Fibroblast of skin of right biceps (primary cell): ENCODE results near the gene KRTCAP3.
"Not testable (repeated sequence)": the region's sequence is repeated elsewhere in the genome, so short reads cannot be mapped to it uniquely, and the experiment has no call there.

Source experiments
- DNase-seq: peaks from one replicate; pipeline ENCODE4 v3.0.0-alpha.2; 2013

Gene KRTCAP3

GRCh38 chr2:27441958-27442919 lies at the start of gene KRTCAP3:
Gene KRTCAP3 (plus strand): TSS chr2:27442381. CDS start chr2:27442413, 32 bp downstream.
- no peak for DNase-seq

GRCh38 chr2:27393225-27393624 lies 49.0 kb upstream of the KRTCAP3 start:
- DNase-seq, result no peak

GRCh38 chr2:27398962-27399361 lies 43.2 kb upstream of the KRTCAP3 start:
- DNase-seq, result no peak

GRCh38 chr2:27400348-27401135 lies 41.6 kb upstream of the KRTCAP3 start:
- no peak for DNase-seq

GRCh38 chr2:27407798-27408491 lies 34.2 kb upstream of the KRTCAP3 start:
- peak; percentile 61 for DNase-seq

GRCh38 chr2:27408601-27409320 lies 33.4 kb upstream of the KRTCAP3 start:
- no peak for DNase-seq

GRCh38 chr2:27409321-27410073 lies 32.7 kb upstream of the KRTCAP3 start, which contains the start of gene PPM1G:
Gene PPM1G (minus strand): TSS chr2:27409591. CDS start chr2:27409422, 169 bp downstream.
- peak; percentile 93 for DNase-seq

GRCh38 chr2:27412419-27413152 lies 29.6 kb upstream of the KRTCAP3 start:
- no peak for DNase-seq

- no peak for DNase-seq
Observed at GRCh38 chr2:27416151-27416550, 26.0 kb upstream of the KRTCAP3 start.

- DNase-seq, result no peak
Observed at GRCh38 chr2:27420996-27421395, 21.2 kb upstream of the KRTCAP3 start.

- DNase-seq, result no peak
Observed at GRCh38 chr2:27421660-27422250, 20.4 kb upstream of the KRTCAP3 start.

GRCh38 chr2:27422958-27423357 lies 19.2 kb upstream of the KRTCAP3 start:
- no peak for DNase-seq

GRCh38 chr2:27425039-27425438 lies 17.1 kb upstream of the KRTCAP3 start:
- not testable (repeated sequence) for DNase-seq

GRCh38 chr2:27427863-27428212 lies 14.3 kb upstream of the KRTCAP3 start:
- DNase-seq, result no peak

GRCh38 chr2:27428213-27428977 lies 13.8 kb upstream of the KRTCAP3 start, which contains the start of gene NRBP1:
Gene NRBP1 (plus strand): TSS chr2:27428631. CDS start chr2:27433274, 4,643 bp downstream.
- peak; percentile 90 for DNase-seq

- DNase-seq, result peak; percentile 86
Observed at GRCh38 chr2:27428978-27429541, 13.1 kb upstream of the KRTCAP3 start.

GRCh38 chr2:27431395-27431794 lies 10.8 kb upstream of the KRTCAP3 start:
- peak; percentile 46 for DNase-seq

GRCh38 chr2:27435628-27436027 lies 6.6 kb upstream of the KRTCAP3 start:
- no peak for DNase-seq
